Suprapubic skin (tissue), 4 donors: ENCODE results near the gene C1QTNF4.
"Not testable (repeated sequence)": the region's sequence is repeated elsewhere in the genome, so short reads cannot be mapped to it uniquely, and the experiment has no call there.

Source experiments
- EP300 ChIP-seq: sonication (generic); formaldehyde crosslinking; IDR thresholded peaks from one replicate; pipeline ENCODE4 v1.6.1; 2017; ENCODE audit warnings: antibody characterized with exemption
- POLR2A ChIP-seq, 2 donors: fragments of 450-650 bp; IDR thresholded peaks; one replicate each; pipeline ENCODE4 v1.6.1; 2017; ENCODE audit warnings: antibody characterized with exemption in 2 of 2, mild to moderate bottlenecking in 2 of 2, moderate library complexity in 2 of 2
- POLR2AphosphoS5 ChIP-seq, 3 donors: sonication (generic); formaldehyde crosslinking; IDR thresholded peaks; one replicate each; pipeline ENCODE4 v1.6.1; 2017; ENCODE audit warnings: antibody characterized with exemption in 3 of 3
- TF ChIP-seq, protein P1 (sequence below), 2 donors: fragments of 200-600 bp in 1 of 2; fragments of 450-650 bp in 1 of 2; sonication (generic) in 1 of 2; IDR thresholded peaks; one replicate each; pipeline ENCODE4 v1.5.1; 2016 to 2019; ENCODE audit warnings: antibody characterized with exemption in 2 of 2, mild to moderate bottlenecking in 1 of 2, moderate library complexity in 1 of 2

DNA sequence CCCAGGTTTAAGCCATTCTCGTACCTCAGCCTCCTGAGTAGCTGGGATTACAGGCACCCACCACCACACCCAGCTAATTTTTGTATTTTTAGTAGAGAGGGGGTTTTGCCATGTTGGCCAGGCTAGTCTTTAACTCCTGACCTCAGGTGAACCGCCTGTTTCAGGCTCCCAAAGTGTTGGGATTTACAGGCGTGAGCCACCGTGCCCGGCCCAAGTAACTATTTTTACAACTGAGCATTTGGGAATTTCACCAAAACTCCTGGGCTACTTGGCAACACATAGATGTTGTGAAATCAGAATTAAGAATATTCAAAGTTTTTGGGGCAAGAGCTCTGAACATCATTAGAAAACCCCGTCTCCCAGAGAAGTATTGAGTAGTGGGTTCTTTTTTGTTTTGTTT lies 46.3 kb upstream of the C1QTNF4 start:
- TF ChIP-seq, protein P1, sequence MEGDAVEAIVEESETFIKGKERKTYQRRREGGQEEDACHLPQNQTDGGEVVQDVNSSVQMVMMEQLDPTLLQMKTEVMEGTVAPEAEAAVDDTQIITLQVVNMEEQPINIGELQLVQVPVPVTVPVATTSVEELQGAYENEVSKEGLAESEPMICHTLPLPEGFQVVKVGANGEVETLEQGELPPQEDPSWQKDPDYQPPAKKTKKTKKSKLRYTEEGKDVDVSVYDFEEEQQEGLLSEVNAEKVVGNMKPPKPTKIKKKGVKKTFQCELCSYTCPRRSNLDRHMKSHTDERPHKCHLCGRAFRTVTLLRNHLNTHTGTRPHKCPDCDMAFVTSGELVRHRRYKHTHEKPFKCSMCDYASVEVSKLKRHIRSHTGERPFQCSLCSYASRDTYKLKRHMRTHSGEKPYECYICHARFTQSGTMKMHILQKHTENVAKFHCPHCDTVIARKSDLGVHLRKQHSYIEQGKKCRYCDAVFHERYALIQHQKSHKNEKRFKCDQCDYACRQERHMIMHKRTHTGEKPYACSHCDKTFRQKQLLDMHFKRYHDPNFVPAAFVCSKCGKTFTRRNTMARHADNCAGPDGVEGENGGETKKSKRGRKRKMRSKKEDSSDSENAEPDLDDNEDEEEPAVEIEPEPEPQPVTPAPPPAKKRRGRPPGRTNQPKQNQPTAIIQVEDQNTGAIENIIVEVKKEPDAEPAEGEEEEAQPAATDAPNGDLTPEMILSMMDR (IDR thresholded peaks at IDR 0.05), result not testable (repeated sequence)
- not testable (repeated sequence) for TF ChIP-seq POLR2A (IDR thresholded peaks at IDR 0.05); EP300; POLR2AphosphoS5 (IDR thresholded peaks at IDR 0.05)
